K562 (cell line): ENCODE measurements around the gene TP73. TPM values are rescaled to one million over a fixed set of nuclear protein-coding genes. Genes with fewer than 3 reads are reported as not detected.
A peak's percentile ranks its signal among the peaks of the same experiment; 100 is the strongest.

ENCODE experiments used
- ATAC-seq: fragments of 200-7000 bp; cut with Tn5 transposase; 3 replicates; pipeline ENCODE4 v1.9.1; 2020; ENCODE audit warnings: moderate library complexity
- BruUV-seq: library from RNA; stranded (reverse); fragments of 400-500 nt; replicated peaks from 2 replicates; lab custom pipeline; 2021; lab: Mats Ljungman, UMichigan
- CTCF ChIA-PET: fragments of 300-600 bp; formaldehyde crosslinking; extraction: SDS; loops from one replicate; lab custom pipeline; 2021; ENCODE audit warnings: low intra/inter-chr PET ratio; lab: Yijun Ruan, JAX
- POLR2A ChIA-PET: fragments of 300-600, 350-650 bp; sonication (Branson Sonifier 250); formaldehyde crosslinking; extraction: SDS; loops from one replicate; lab custom pipeline; 2021; ENCODE audit warnings: antibody characterized with exemption, inconsistent platforms; lab: Yijun Ruan, JAX
- DNase-seq, 4 experiments: peaks; one replicate each; pipeline versions ENCODE4 v3.0.0 to v3.0.0-alpha.2; 2011 to 2018; ENCODE audit warnings: low spot score in 3 of 4, mixed read lengths in 3 of 4; ENCODE audit errors: extremely low read depth in 1 of 4
- FAIRE-seq: peaks from 2 replicates; lab custom pipeline; 2011; peaks lifted over from hg19 to GRCh38; lab: Jason Lieb, UNC
- H2AFZ ChIP-seq: 2 replicates; pipeline ENCODE4 v1.6.0; 2011; ENCODE audit warnings: low read depth, low read length, control low read depth, inconsistent platforms
- H3K27ac ChIP-seq: fragments of 200-600 bp; 3 replicates; pipeline ENCODE4 v1.8.0; 2011; ENCODE audit warnings: low read depth, mild to moderate bottlenecking, control low read depth, inconsistent platforms, low read length, moderate library complexity, mixed read lengths; ENCODE audit errors: extremely low read depth
- H3K27me3 ChIP-seq, 2 experiments: fragments of 300-600 bp in 1 of 2; 2 replicates in 1 of 2; 3 replicates in 1 of 2; pipeline versions ENCODE4 v1.6.0 to v1.8.0; 2011; ENCODE audit warnings: inconsistent platforms in 2 of 2, low read length in 2 of 2, mild to moderate bottlenecking in 1 of 2, mixed read lengths in 1 of 2, moderate library complexity in 1 of 2; ENCODE audit not compliant: control insufficient read depth in 2 of 2, insufficient read depth in 2 of 2
- H3K36me3 ChIP-seq: fragments of 300-600 bp; 3 replicates; pipeline ENCODE4 v1.8.0; 2011; ENCODE audit warnings: mild to moderate bottlenecking, low read length, inconsistent platforms; ENCODE audit not compliant: control insufficient read depth, insufficient read depth
- H3K4me1 ChIP-seq, 2 experiments: fragments of 200-600 bp in 1 of 2; replicated peaks in 1 of 2; 2 replicates in 1 of 2; 3 replicates in 1 of 2; pipeline versions ENCODE4 v1.5.1 to v1.8.0; 2011; ENCODE audit warnings: inconsistent platforms in 2 of 2, low read length in 2 of 2, mild to moderate bottlenecking in 1 of 2, mixed read lengths in 1 of 2, moderate library complexity in 1 of 2; ENCODE audit not compliant: control insufficient read depth in 2 of 2, insufficient read depth in 2 of 2
- H3K4me2 ChIP-seq: 2 replicates; pipeline ENCODE4 v1.6.1; 2011; ENCODE audit warnings: low read length, control low read depth, inconsistent platforms, mixed read lengths; ENCODE audit not compliant: insufficient read depth
- H3K4me3 ChIP-seq: fragments of 200-600 bp; sonication (generic), shearing (Covaris generic); 2 replicates; pipeline ENCODE4 v1.5.1; 2016; ENCODE audit warnings: control low read depth, inconsistent platforms
- H3K79me2 ChIP-seq: fragments of 200-600 bp; 3 replicates; pipeline ENCODE4 v1.8.0; 2011; ENCODE audit warnings: low read length, inconsistent platforms; ENCODE audit not compliant: control insufficient read depth, insufficient read depth
- H3K9ac ChIP-seq, 2 experiments: 2 replicates each; pipeline versions ENCODE4 v1.6.0 to v1.6.1; 2011; ENCODE audit warnings: low read depth in 2 of 2, low read length in 2 of 2, control low read depth in 1 of 2, inconsistent platforms in 1 of 2, mild to moderate bottlenecking in 1 of 2, mixed read lengths in 1 of 2; ENCODE audit not compliant: insufficient read depth in 1 of 2
- H3K9me1 ChIP-seq: one replicate; pipeline ENCODE4 v1.6.0; 2011; ENCODE audit warnings: inconsistent platforms, mild to moderate bottlenecking, low read length, moderate library complexity; ENCODE audit not compliant: control insufficient read depth, insufficient read depth
- H3K9me3 ChIP-seq: replicated peaks from 2 replicates; pipeline ENCODE4 v1.5.1; 2011; ENCODE audit warnings: low read depth, low read length, inconsistent platforms; ENCODE audit not compliant: control insufficient read depth, insufficient read depth
- H4K20me1 ChIP-seq: replicated peaks from 2 replicates; pipeline ENCODE4 v1.6.1; 2011; ENCODE audit warnings: low read length, inconsistent platforms, mixed read lengths; ENCODE audit not compliant: control insufficient read depth, insufficient read depth
- DDX20 ChIP-seq: fragments of 450-650 bp; IDR thresholded peaks from 2 replicates; pipeline ENCODE4 v1.6.1; 2016; ENCODE audit warnings: missing genetic modification characterization, low read depth, mild to moderate bottlenecking, missing compliant biosample characterization, moderate library complexity
- PCBP1 ChIP-seq: fragments of 200-400 bp; formaldehyde crosslinking; IDR thresholded peaks from 2 replicates; pipeline ENCODE4 v1.6.1; 2018; ENCODE audit warnings: mild to moderate bottlenecking, low read depth, low read length; ENCODE audit not compliant: poor library complexity, severe bottlenecking
- POLR2G ChIP-seq: fragments of 200-400 bp; formaldehyde crosslinking; IDR thresholded peaks from 2 replicates; pipeline ENCODE4 v1.6.1; 2017; ENCODE audit warnings: low read depth, mild to moderate bottlenecking, antibody characterized with exemption, low read length, moderate library complexity
- SIRT6 ChIP-seq: IDR thresholded peaks from one replicate; pipeline ENCODE4 v1.6.1; 2012; ENCODE audit warnings: low read depth, mild to moderate bottlenecking, control low read depth, inconsistent platforms, low read length, moderate library complexity
- WGBS: fragments of 100-300 bp; shearing (Covaris generic); methylation state at CpG from one replicate; pipeline ENCODE4 v1.1.6; 2016; ENCODE audit warnings: low coverage, mixed read lengths; ENCODE audit not compliant: insufficient coverage; ENCODE audit errors: missing lambda C conversion rate; 5-methylcytosine and 5-hydroxymethylcytosine counted together
- in situ Hi-C: fragments of 300-500 bp; cut with MboI; formaldehyde crosslinking; loops from 4 replicates; pipeline ENCODE4 v1.15.0; 2018; ENCODE audit warnings: inconsistent platforms, mixed read lengths
- intact Hi-C: fragments of 100-400 bp; cut with micrococcal nuclease; formaldehyde crosslinking; loops from 2 replicates; pipeline ENCODE4 v1.14.2; 2022
- polyA plus RNA-seq, 8 experiments: library from polyadenylated mRNA; depleted of rRNA in 4 of 8; stranded (reverse) in 5 of 8; unstranded in 3 of 8; fragments of >200 nt; fragmentation: Nextera tagmentation in 2 of 8; fragmentation: Illumina TruSeq in 1 of 8; extraction: Ambion mirVana in 2 of 8; extraction: Trizol in 1 of 8; gene quantifications; 2 replicates each; pipeline versions ENCODE4 v1.2.1 to v1.2.3, GENCODE V29; 2011 to 2014; ENCODE audit warnings: inconsistent platforms in 1 of 8, missing spikeins in 1 of 8
- total RNA-seq, 7 experiments: library from RNA; depleted of rRNA in 6 of 7; stranded (reverse); fragments of >200 nt in 6 of 7; fragmentation: Illumina TruSeq in 2 of 7; extraction: Trizol in 2 of 7; gene quantifications; 2 replicates each; pipeline versions ENCODE4 v1.2.1 to v1.2.3, GENCODE V29; 2011 to 2021; ENCODE audit warnings: low replicate concordance in 1 of 7
- TF ChIP-seq, protein P1 (sequence below), 2 experiments: IDR thresholded peaks; 2 replicates each; pipeline ENCODE4 v1.6.1; 2011; ENCODE audit warnings: borderline replicate concordance in 1 of 2, control low read depth in 1 of 2, low read depth in 1 of 2, low read length in 1 of 2, mild to moderate bottlenecking in 1 of 2, mixed read lengths in 1 of 2, moderate library complexity in 1 of 2; ENCODE audit not compliant: insufficient read depth in 1 of 2, insufficient read length in 1 of 2, poor library complexity in 1 of 2, severe bottlenecking in 1 of 2; ENCODE audit errors: extremely low read depth in 1 of 2
- TF ChIP-seq, protein P2 (sequence below): sonication (generic); formaldehyde crosslinking; IDR thresholded peaks from 2 replicates; pipeline ENCODE4 v1.8.1; 2022; ENCODE audit warnings: missing genetic modification reagents
- TF ChIP-seq, protein P3 (sequence below), 2 experiments: fragments of 450-650 bp in 1 of 2; sonication (generic) in 1 of 2; formaldehyde crosslinking in 1 of 2; IDR thresholded peaks in 1 of 2; conservative IDR thresholded peaks in 1 of 2; 2 replicates each; pipeline versions ENCODE4 v1.6.1 to v1.8.1; 2016 to 2023; ENCODE audit warnings: mild to moderate bottlenecking in 2 of 2, moderate library complexity in 2 of 2, inconsistent platforms in 1 of 2, missing genetic modification reagents in 1 of 2
- TF ChIP-seq, protein P4 (sequence below): fragments of 450-650 bp; formaldehyde crosslinking; IDR thresholded peaks from 2 replicates; pipeline ENCODE4 v1.4.0; 2020; ENCODE audit warnings: mild to moderate bottlenecking, moderate library complexity

TP73 gene
- total and polyA plus RNA-seq, 9 of the 15 experiments (the other 6 are each of a cell fraction or from before 2014, with no cell fraction given), result 0.07 to 1.6 (median 0.40) TPM; not detected in 2

DNA sequence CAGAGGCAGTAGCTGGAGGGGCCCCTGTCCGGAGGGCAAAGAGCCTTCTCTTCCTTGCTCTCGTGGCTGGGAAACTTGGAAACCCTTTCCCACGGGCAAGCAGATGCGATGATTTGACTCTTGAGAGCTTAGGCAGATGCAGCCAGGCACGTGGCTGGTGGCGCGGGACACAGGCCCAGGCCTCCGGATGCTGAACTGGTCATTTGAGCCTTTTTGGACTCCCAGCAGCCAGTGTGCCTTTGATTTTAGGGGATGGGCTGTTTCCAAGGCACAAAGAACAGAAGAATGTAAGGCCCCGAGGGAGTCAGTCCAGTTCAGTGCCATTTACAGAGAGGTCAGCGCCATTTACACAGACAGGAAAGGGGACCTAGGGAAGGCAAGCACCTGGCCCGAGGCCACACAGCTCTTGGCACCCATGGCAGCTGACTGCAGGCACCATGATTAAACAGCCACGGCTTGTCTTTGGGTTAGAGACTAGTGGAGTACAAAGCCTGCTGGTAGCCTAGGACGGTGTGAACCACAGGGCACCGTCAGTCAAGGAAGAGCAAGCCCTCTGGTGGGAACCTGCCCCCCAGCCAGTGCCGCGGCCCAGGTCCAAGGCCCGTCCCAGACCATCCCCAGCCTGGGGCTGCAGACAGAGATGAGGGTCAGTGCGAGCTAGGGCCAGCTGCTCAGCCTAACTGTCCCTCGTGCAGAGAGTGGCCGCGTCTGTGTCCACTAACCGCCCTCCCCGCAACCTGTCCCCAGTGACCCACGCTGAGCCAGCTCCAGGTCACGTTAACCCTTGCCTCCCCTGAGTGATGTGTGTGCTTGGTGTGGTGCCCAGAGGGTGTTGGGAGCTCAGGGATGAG is 79.5 kb downstream of the TP73 start (continued):
- TF ChIP-seq, protein P1, sequence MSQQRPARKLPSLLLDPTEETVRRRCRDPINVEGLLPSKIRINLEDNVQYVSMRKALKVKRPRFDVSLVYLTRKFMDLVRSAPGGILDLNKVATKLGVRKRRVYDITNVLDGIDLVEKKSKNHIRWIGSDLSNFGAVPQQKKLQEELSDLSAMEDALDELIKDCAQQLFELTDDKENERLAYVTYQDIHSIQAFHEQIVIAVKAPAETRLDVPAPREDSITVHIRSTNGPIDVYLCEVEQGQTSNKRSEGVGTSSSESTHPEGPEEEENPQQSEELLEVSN (IDR thresholded peaks at IDR 0.05; ENCODE audit: borderline replicate concordance in 1 of 2, extremely low read depth in 1 of 2, insufficient read depth in 1 of 2, insufficient read length in 1 of 2, low read depth in 1 of 2, low read length in 1 of 2, poor library complexity in 1 of 2, severe bottlenecking in 1 of 2), result peak in 1 of 2 experiments; percentile 25
- TF ChIP-seq SIRT6, result no peak
- no peak for TF ChIP-seq DDX20 (tag)

DNA sequence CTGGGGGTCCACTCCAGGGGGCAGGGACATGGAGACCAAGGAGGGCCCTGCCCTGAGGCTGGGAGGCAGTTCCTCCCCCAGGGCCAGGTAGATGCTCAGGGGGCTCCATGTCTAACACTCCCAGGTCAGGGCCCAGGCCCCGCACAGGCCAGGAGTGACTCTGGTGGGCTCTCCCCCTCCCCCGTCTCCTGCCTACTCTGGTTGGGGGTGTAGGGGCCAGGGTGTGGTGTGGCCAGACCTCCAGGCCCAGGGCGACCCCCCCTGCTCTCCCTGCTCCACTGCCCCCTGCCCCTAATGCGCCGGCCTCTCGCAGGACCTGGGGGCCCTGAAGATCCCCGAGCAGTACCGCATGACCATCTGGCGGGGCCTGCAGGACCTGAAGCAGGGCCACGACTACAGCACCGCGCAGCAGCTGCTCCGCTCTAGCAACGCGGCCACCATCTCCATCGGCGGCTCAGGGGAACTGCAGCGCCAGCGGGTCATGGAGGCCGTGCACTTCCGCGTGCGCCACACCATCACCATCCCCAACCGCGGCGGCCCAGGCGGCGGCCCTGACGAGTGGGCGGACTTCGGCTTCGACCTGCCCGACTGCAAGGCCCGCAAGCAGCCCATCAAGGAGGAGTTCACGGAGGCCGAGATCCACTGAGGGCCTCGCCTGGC is 80.2 kb downstream of the TP73 start:
- Histone ChIP-seq H3K9me3 (no peaks in the 10 kb centered on the region), H3K4me2 (no peak overlapping the region), H2AFZ (no peak overlapping the region), H3K79me2 (no peaks in the 10 kb centered on the region), H3K9me1 (peaks cover 3% of the 10 kb centered on the region), H3K4me3 (no peak overlapping the region), H3K27me3 (peaks cover 11 to 34% of the 10 kb centered on the region in 2 experiments; a peak in 4 of 5 replicates), H3K4me1 (peaks cover 0 to 59% of the 10 kb centered on the region in 2 experiments; a peak in 2 of 5 replicates), H3K36me3 (peaks cover 21% of the 10 kb centered on the region; the same call in 1 of the 3 replicates), H4K20me1 (0 out of 2 replicates have a peak, but pooled peaks cover 4% of the 10 kb centered on the region), H3K27ac (no peak overlapping the region), H3K9ac (no peak overlapping the region)
- BruUV-seq, result no TSS peak
- DNase-seq (no peak), FAIRE-seq (no peak), ATAC-seq (no peak)
- ChIA-PET POLR2A (interaction anchor here (0.6 to 1.5 kb wide), 2 partner anchors 18 to 44 kb away, joined by 3 read pairs; no protein-coding TSS in a partner anchor), CTCF (no interaction called here)
- intact Hi-C loops (no loop called here), in situ Hi-C loops (no loop called here)
- WGBS, result 81% methylated on average over 31 of the region's 37 CpGs
- peak; percentile 62 for TF ChIP-seq POLR2G
- TF ChIP-seq, protein P2, sequence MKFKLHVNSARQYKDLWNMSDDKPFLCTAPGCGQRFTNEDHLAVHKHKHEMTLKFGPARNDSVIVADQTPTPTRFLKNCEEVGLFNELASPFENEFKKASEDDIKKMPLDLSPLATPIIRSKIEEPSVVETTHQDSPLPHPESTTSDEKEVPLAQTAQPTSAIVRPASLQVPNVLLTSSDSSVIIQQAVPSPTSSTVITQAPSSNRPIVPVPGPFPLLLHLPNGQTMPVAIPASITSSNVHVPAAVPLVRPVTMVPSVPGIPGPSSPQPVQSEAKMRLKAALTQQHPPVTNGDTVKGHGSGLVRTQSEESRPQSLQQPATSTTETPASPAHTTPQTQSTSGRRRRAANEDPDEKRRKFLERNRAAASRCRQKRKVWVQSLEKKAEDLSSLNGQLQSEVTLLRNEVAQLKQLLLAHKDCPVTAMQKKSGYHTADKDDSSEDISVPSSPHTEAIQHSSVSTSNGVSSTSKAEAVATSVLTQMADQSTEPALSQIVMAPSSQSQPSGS (CRISPR knock-in tag), result no peak
- TF ChIP-seq, protein P3, sequence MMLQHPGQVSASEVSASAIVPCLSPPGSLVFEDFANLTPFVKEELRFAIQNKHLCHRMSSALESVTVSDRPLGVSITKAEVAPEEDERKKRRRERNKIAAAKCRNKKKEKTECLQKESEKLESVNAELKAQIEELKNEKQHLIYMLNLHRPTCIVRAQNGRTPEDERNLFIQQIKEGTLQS (IDR thresholded peaks at IDR 0.05), result peak; percentile 25; the same call in 1 of the 2 replicates
- TF ChIP-seq, protein P3 (CRISPR knock-in tag; conservative IDR thresholded peaks at IDR 0.05), result no peak
- peak; percentile 20 for TF ChIP-seq PCBP1
- TF ChIP-seq, protein P4, sequence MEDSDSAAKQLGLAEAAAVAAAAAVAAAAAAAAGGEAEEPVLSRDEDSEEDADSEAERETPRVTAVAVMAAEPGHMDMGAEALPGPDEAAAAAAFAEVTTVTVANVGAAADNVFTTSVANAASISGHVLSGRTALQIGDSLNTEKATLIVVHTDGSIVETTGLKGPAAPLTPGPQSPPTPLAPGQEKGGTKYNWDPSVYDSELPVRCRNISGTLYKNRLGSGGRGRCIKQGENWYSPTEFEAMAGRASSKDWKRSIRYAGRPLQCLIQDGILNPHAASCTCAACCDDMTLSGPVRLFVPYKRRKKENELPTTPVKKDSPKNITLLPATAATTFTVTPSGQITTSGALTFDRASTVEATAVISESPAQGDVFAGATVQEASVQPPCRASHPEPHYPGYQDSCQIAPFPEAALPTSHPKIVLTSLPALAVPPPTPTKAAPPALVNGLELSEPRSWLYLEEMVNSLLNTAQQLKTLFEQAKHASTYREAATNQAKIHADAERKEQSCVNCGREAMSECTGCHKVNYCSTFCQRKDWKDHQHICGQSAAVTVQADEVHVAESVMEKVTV (CRISPR knock-in tag), result no peak
